Prostate gland (tissue), 2 donors: ENCODE measurements around the gene TESK1. TPM values are rescaled to one million over a fixed set of nuclear protein-coding genes. Genes with fewer than 3 reads are reported as not detected.

Experiments
- DNase-seq: peaks from one replicate; pipeline ENCODE4 v3.0.0-alpha.2; 2019; ENCODE audit warnings: low spot score
- H3K27ac ChIP-seq, 2 donors: fragments of 200-600 bp; sonication (generic); 2 replicates each; pipeline ENCODE4 v1.5.1; 2017 to 2019
- H3K27me3 ChIP-seq: fragments of 200-600 bp; sonication (generic); replicated peaks from 2 replicates; pipeline ENCODE4 v1.5.1; 2019; ENCODE audit not compliant: insufficient read depth
- H3K36me3 ChIP-seq, 2 donors: fragments of 200-600 bp; sonication (generic); 1 replicate in 1 of 2; 2 replicates in 1 of 2; pipeline versions ENCODE4 v1.5.1 to v1.8.1; 2017 to 2019
- H3K4me1 ChIP-seq: fragments of 200-600 bp; sonication (generic); replicated peaks from 2 replicates; pipeline ENCODE4 v1.5.1; 2019
- H3K4me3 ChIP-seq, 2 donors: fragments of 200-600 bp; sonication (generic); 2 replicates each; pipeline ENCODE4 v1.5.1; 2017 to 2019
- H3K9me3 ChIP-seq: fragments of 200-600 bp; sonication (generic); 2 replicates; pipeline ENCODE4 v1.5.1; 2017
- POLR2A ChIP-seq: fragments of 450-650 bp; IDR thresholded peaks from one replicate; pipeline ENCODE4 v1.6.1; 2016; ENCODE audit warnings: antibody characterized with exemption, mild to moderate bottlenecking
- POLR2AphosphoS5 ChIP-seq: sonication (generic); formaldehyde crosslinking; IDR thresholded peaks from one replicate; pipeline ENCODE4 v1.6.1; 2017; ENCODE audit warnings: antibody characterized with exemption
- WGBS: methylation state at CpG from one replicate; pipeline ENCODE4 v1.1.5; 2018; 5-methylcytosine and 5-hydroxymethylcytosine counted together
- intact Hi-C: fragments of 100-400 bp; cut with DNase I; formaldehyde crosslinking; loops from one replicate; pipeline ENCODE4 v1.14.2; 2022
- microRNA-seq: library from miRNA; unstranded; fragments of <30 nt; microRNA quantifications from one replicate; pipeline ENCODE4, GENCODE V29; 2016
- small RNA-seq, 2 donors: library from RNA; depleted of rRNA; stranded (forward); fragments of <200 nt; gene quantifications; one replicate each; pipeline ENCODE3, GENCODE V24; 2016
- total RNA-seq, 2 donors: library from RNA; depleted of rRNA; stranded (reverse); fragments of >200 nt; gene quantifications; one replicate each; pipeline ENCODE4 v1.1.0, GENCODE V29; 2016
- TF ChIP-seq, protein P1 (sequence below), 4 experiments: fragments of 200-600 bp in 2 of 4; fragments of 450-650 bp in 2 of 4; sonication (generic) in 2 of 4; IDR thresholded peaks; 1 replicate in 3 of 4; 2 replicates in 1 of 4; pipeline ENCODE4 v1.5.1; 2016 to 2019; ENCODE audit warnings: antibody characterized with exemption in 4 of 4, mild to moderate bottlenecking in 2 of 4, moderate library complexity in 2 of 4

The TESK1 gene
- total RNA-seq, 2 donors from 2014 or later = 40.2 to 67.3 TPM

- Histone ChIP-seq H3K4me3 (peak within 1 kb of the TSS; percentile 84 to 91), H3K27ac (peak within 1 kb of the TSS; percentile 85 to 93), H3K27me3 (no peaks in the 10 kb centered on the region), H3K4me1 (no peaks in the 10 kb centered on the region), H3K9me3 (no peaks in the 10 kb centered on the region), H3K36me3 (no peaks in the 10 kb centered on the region)
- WGBS = under 1% methylated on average over 50 of the region's 67 CpGs
- peak; percentile 89 for TF ChIP-seq POLR2A
- TF ChIP-seq, protein P1, sequence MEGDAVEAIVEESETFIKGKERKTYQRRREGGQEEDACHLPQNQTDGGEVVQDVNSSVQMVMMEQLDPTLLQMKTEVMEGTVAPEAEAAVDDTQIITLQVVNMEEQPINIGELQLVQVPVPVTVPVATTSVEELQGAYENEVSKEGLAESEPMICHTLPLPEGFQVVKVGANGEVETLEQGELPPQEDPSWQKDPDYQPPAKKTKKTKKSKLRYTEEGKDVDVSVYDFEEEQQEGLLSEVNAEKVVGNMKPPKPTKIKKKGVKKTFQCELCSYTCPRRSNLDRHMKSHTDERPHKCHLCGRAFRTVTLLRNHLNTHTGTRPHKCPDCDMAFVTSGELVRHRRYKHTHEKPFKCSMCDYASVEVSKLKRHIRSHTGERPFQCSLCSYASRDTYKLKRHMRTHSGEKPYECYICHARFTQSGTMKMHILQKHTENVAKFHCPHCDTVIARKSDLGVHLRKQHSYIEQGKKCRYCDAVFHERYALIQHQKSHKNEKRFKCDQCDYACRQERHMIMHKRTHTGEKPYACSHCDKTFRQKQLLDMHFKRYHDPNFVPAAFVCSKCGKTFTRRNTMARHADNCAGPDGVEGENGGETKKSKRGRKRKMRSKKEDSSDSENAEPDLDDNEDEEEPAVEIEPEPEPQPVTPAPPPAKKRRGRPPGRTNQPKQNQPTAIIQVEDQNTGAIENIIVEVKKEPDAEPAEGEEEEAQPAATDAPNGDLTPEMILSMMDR (IDR thresholded peaks at IDR 0.05) = peak; percentile 27 to 66 (median 57)
- no peak for TF ChIP-seq POLR2AphosphoS5
- DNase-seq = peak; percentile 79
- intact Hi-C loops = loop anchor here (5.0 kb wide), 1 partner anchor 74 kb away; the partner anchor contains the start of genes CREB3 and TLN1
Observed at GRCh38 chr9:35658137-35658967, 53.3 kb downstream of the TESK1 start, which contains the start of gene CCDC107. CCDC107 (plus strand) TSS chr9:35658292; CDS start chr9:35658380, 88 bp downstream.

DNA sequence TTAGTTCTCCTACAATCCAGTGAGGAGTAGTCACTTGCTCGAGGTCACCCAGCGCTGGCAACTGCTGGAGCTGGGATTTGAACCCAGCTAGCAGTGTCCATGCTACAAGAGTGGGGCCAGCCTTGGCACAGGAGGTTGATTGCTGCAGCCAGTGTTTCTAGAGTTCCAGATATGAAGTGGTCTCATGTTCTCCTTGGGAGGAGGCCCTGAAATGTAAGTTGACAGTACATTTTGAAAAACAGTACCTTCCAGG is 53.8 kb downstream of the TESK1 start:
- H3K9me3 ChIP-seq = no peaks in the 10 kb centered on the region
- no peak for DNase-seq
- 7% methylated on average over 2 of the region's 2 CpGs for WGBS

GRCh38 chr9:35659340-35659739 is 54.3 kb downstream of the TESK1 start:
- Histone ChIP-seq H3K9me3 (no peaks in the 10 kb centered on the region), H3K4me1 (no peaks in the 10 kb centered on the region), H3K27ac (peak overlapping the region; percentile 85 to 93), H3K36me3 (no peaks in the 10 kb centered on the region), H3K4me3 (peak overlapping the region in 1 of 2 donors; percentile 84), H3K27me3 (no peaks in the 10 kb centered on the region)
- intact Hi-C loops = loop anchor here (5.0 kb wide), 1 partner anchor 73 kb away; the partner anchor contains the start of genes CREB3 and TLN1
- TF ChIP-seq POLR2AphosphoS5 (peak; percentile 29), POLR2A (no peak)
- no peak for DNase-seq
- 56% methylated on average over 3 of the region's 3 CpGs for WGBS

More for the DNA sequence above, 53.8 kb downstream of the TESK1 start:
- Histone ChIP-seq H3K36me3 (no peaks in the 10 kb centered on the region), H3K27me3 (no peaks in the 10 kb centered on the region), H3K4me1 (no peaks in the 10 kb centered on the region), H3K27ac (peak overlapping the region; percentile 85 to 93), H3K4me3 (peak overlapping the region; percentile 84 to 91)
- intact Hi-C loops = loop anchor here (5.0 kb wide), 1 partner anchor 73 kb away; the partner anchor contains the start of genes CREB3 and TLN1
- TF ChIP-seq, protein P1 (IDR thresholded peaks at IDR 0.05) = no peak
- TF ChIP-seq POLR2A = no peak
- no peak for TF ChIP-seq POLR2AphosphoS5

Small RNA genes lying within 50 kb of the gene (microRNA-seq; reads per million reads assigned to microRNA genes)
- 1.8 reads per million, percentile 24 among the genes with 10 or more reads in this experiment for gene MIR4667

Small RNA genes lying within 50 kb of the gene (small RNA-seq; reads per million reads assigned to genes)
- gene MIR4667 (0 reads per million in 2 donors), gene RMRP (0 reads per million in 2 donors), gene RPS29P17 (0 reads per million in 2 donors)

Other genes starting within 250 kb of the TESK1 start
- 10 to 100 TPM; 13.6 to 33.1 TPM for gene RUSC2, start 115.2 kb upstream of the TESK1 start, total RNA-seq
- gene CD72, start 13.2 kb downstream of the TESK1 start, total RNA-seq = 1 to 10 TPM; 3.0 to 3.2 TPM
- under 1 TPM; 0.18 to 0.68 TPM for gene SIT1, start 45.7 kb downstream of the TESK1 start, total RNA-seq
- gene RMRP, start 52.8 kb downstream of the TESK1 start, total RNA-seq = over 10,000 TPM in 1 of 2 donors, 1,000 to 10,000 TPM in 1; 1,879 to 13,864 TPM
- 10 to 100 TPM; 22.8 to 26.2 TPM for gene CCDC107, start 53.0 kb downstream of the TESK1 start, total RNA-seq
- 1 to 10 TPM; 1.1 to 1.8 TPM for gene ARHGEF39, start 59.9 kb downstream of the TESK1 start, total RNA-seq
- gene CA9, start 68.7 kb downstream of the TESK1 start, total RNA-seq = not detected
- gene TPM2, start 84.7 kb downstream of the TESK1 start, total RNA-seq = 1,000 to 10,000 TPM; 1,037 to 1,042 TPM
- 100 to 1,000 TPM; 167 to 315 TPM for gene TLN1, start 126.9 kb downstream of the TESK1 start, total RNA-seq
- gene CREB3, start 127.4 kb downstream of the TESK1 start, total RNA-seq = 100 to 1,000 TPM in 1 of 2 donors, 10 to 100 TPM in 1; 60.9 to 120 TPM
- gene GBA2, start 144.0 kb downstream of the TESK1 start, total RNA-seq = 10 to 100 TPM; 48.5 to 55.4 TPM
- gene RGP1, start 144.0 kb downstream of the TESK1 start, total RNA-seq = 10 to 100 TPM; 19.4 to 30.3 TPM
- not detected for gene MSMP, start 149.0 kb downstream of the TESK1 start, total RNA-seq
- 10 to 100 TPM; 17.3 to 33.2 TPM for gene NPR2, start 186.3 kb downstream of the TESK1 start, total RNA-seq
- gene SPAG8, start 207.0 kb downstream of the TESK1 start, total RNA-seq = 1 to 10 TPM in 1 of 2 donors, under 1 TPM in 1; 0.68 to 9.2 TPM
- 10 to 100 TPM; 38.6 to 39.7 TPM for gene HINT2, start 209.8 kb downstream of the TESK1 start, total RNA-seq
- gene FAM221B, start 223.5 kb downstream of the TESK1 start, total RNA-seq = 1 to 10 TPM in 1 of 2 donors, under 1 TPM in 1; 0.46 to 5.1 TPM
- 10 to 100 TPM; 15.8 to 25.9 TPM for gene TMEM8B, start 224.0 kb downstream of the TESK1 start, total RNA-seq